ENCODE measurements around the gene HCRTR1. TPM values are rescaled to one million over a fixed set of nuclear protein-coding genes. Genes with fewer than 3 reads are reported as not detected.

HCRTR1 gene
- total RNA-seq, 1 experiment from 2014 or later = not detected

DNA sequence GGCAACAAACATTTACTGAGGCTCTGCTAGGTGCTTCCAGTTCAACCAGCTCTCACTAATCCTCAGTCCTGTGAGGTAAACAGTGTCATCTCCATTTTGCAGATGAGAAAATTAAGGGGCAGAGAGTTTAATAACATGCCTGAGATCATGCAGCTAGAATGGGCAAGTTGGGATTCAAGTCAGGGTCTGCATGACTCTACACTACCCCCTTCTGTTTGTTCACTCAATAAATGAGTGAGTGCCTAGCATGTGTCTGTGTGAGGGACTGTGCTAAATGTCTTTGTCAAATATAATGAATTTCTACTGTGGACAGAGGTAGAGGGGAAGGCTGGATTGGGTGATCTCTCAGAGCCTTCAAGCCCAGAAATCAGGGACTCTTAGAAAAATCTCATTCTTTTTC, 22.7 kb downstream of the HCRTR1 start:
- DNase-seq (ENCODE audit: low read depth, low spot score) = no peak
- in situ Hi-C loops (cut with HindIII; ENCODE audit: low pct_unique_long_range_greater_than_20kb, low sequenced_read_pairs) = no loop called here

DNA sequence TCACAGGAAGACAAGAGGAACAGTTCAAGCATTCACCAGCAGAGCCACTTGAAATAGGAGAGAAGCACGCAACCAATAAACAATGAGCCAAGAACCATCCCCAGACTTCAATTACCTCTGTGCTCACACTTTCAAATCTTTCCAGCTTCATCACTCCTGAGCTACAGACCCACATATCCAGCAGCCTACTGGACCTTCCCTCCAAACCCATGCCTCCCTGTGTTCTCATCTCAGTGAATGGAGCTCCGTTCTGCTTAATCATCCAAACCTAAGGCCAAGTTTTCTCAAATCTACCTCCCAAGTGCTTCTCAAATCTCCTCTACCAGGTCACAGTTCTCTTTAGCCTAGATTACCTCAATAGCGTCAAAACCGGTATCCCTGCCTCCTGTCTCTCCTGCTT, 23.5 kb downstream of the HCRTR1 start:
- no peak for DNase-seq (ENCODE audit: low read depth, low spot score)
- in situ Hi-C loops (cut with HindIII; ENCODE audit: low pct_unique_long_range_greater_than_20kb, low sequenced_read_pairs) = no loop called here

DNA sequence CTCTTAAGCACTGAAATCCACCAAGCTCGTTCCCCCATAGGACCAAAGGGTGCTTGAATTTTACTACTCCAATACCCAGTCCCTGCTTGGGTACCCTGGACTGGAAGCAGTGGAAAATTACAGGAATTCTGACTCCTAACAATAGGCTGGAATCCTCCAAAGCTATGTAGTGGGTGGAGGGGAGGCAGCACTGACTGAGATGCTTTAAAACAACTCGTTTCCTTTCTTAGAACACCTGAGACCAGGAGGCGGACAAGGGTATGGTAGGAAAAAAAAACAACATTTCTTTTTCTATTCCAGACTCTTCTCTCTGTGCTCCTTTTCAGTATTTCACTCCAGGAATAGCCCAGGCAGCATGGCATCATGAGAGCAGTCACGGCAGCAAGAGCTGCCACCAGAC, 24.9 kb downstream of the HCRTR1 start:
- in situ Hi-C loops (cut with HindIII; ENCODE audit: low pct_unique_long_range_greater_than_20kb, low sequenced_read_pairs) = no loop called here
- no peak for DNase-seq (ENCODE audit: low read depth, low spot score)

GRCh38 chr1:31642897-31643296, 25.4 kb downstream of the HCRTR1 start:
- in situ Hi-C loops (cut with HindIII; ENCODE audit: low pct_unique_long_range_greater_than_20kb, low sequenced_read_pairs) = no loop called here
- no peak for DNase-seq (ENCODE audit: low read depth, low spot score)

DNA sequence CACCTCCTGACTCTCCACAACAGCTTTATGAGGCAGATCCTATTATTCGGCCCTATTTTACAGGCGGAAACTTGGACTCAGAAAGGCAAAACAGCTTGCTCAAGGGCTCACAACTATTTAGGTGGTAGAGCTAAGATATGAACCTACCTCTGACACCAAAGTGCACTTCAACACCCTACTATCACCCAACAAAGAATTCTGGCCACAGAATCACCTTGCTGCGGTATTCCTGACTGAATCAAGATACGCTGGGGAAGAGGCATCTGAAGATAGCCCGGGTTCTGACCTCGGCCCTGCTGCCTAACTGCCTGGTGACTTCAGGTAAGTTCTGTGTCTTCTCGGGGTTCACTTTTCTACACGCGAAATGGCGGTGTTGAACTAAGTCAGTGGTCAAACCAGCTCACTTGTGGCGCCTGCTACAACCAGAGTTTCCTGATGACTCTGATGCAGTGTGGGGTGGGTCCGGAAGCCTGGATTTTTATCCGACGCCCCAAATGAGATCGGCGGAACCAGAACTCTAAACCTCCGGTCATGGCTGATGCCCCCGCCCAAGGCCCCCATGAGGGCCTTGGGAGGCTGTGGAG, 26.6 kb downstream of the HCRTR1 start:
- in situ Hi-C loops (cut with HindIII; ENCODE audit: low pct_unique_long_range_greater_than_20kb, low sequenced_read_pairs) = no loop called here
- no peak for DNase-seq (ENCODE audit: low read depth, low spot score)

DNA sequence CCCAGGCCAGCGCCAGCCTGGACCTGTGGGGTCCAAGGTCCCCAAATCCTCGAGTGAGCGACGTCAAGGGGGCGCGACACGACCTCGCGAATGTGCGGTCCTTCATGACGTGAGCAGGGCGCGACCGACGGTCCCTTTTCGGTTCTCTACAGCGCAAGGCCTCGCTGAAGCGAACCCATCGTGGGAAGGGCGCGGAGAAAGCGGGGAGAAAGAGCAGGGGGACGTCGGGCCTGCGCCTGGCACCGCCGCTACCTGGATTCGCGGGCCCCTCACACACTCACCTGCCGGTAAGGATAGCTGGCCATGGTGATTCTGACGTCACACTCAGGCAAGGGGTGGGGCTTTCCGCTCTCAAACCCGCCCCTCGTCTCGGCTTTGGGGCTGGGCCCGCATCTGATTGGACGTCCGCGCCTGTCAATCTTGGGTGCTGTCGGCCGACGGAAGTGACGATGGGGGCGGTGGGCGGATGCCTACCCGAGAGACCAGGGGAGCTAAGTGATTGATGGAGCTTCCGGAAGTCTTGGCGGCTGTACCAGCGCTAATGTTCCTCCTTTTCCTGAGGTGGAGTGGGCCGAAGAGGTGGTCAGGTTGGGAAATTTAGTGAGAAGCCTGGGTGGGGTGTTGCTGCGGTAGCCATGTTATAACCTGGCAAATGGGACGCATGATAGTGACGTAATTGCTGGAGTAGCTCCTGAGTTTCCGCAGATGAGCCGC, 27.2 kb downstream of the HCRTR1 start, which contains the start of gene PEF1:
Gene PEF1, minus strand, starts transcription at position 317 of the 714 bp plus-strand sequence. Its CDS starts 12 bp downstream, at position 305.
- DNase-seq (ENCODE audit: low read depth, low spot score) = peak; percentile 96
- in situ Hi-C loops (cut with HindIII; ENCODE audit: low pct_unique_long_range_greater_than_20kb, low sequenced_read_pairs) = no loop called here

- DNase-seq (ENCODE audit: low read depth, low spot score) = no peak
- in situ Hi-C loops (cut with HindIII; ENCODE audit: low pct_unique_long_range_greater_than_20kb, low sequenced_read_pairs) = no loop called here
Observed at GRCh38 chr1:31645274-31645568, 27.7 kb downstream of the HCRTR1 start.

DNA sequence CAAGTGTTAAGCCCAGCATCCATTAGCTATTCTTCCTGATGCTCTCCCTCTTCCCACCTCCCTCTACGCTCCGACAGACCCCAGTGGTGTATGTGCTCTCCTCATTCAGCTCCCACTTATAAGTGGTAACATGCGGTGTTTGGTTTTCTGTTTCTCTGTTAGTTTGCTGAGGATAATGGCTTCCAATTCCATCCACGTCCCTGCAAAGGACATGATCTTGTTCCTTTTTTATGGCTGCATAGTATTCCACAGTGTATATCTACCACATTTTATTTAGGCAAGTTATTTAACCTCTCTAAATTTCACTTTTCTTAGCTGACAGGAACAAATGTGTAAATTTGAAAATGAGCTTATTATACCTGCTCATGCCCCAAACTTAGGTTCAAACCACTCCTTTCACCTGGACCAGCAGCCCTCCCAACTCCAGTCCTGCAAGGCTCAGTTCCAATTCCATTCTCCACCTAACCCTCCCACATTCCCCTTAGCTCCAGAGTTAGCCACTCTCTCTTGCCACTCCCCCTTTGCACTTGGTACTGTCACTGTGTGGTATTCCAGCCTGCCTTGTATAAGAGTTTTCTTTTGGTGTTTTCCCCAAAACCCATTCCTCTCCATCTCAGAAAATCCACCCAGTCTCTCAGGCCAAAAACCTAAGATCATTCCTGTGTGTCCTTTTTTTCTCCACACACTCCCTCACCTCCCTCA, 28.9 kb downstream of the HCRTR1 start:
- in situ Hi-C loops (cut with HindIII; ENCODE audit: low pct_unique_long_range_greater_than_20kb, low sequenced_read_pairs) = no loop called here
- no peak for DNase-seq (ENCODE audit: low read depth, low spot score)

DNA sequence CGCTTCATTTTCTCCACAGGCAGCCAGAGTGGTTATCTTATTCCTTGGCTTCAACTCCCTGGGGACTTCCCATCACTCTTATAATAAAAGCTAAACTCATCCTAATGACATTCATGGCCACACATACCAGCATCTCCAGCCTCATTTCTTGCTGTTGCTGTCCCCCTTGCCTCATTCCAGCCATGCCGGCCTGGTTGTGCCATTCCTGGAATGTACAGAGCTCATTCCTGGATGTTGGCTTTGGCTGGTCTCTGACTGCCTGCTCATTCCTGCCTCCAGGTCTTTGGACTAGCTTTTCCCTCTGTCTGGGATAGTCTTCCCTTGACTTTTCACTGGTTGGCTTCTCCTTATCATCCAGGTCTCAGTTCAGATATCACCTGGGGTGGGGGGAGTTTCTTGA, 29.6 kb downstream of the HCRTR1 start:
- in situ Hi-C loops (cut with HindIII; ENCODE audit: low pct_unique_long_range_greater_than_20kb, low sequenced_read_pairs) = no loop called here
- DNase-seq (ENCODE audit: low read depth, low spot score) = no peak

- no peak for DNase-seq (ENCODE audit: low read depth, low spot score)
- in situ Hi-C loops (cut with HindIII; ENCODE audit: low pct_unique_long_range_greater_than_20kb, low sequenced_read_pairs) = no loop called here
Observed at GRCh38 chr1:31648190-31648589, 30.7 kb downstream of the HCRTR1 start.

- DNase-seq (ENCODE audit: low read depth, low spot score) = no peak
- in situ Hi-C loops (cut with HindIII; ENCODE audit: low pct_unique_long_range_greater_than_20kb, low sequenced_read_pairs) = no loop called here
Observed at GRCh38 chr1:31648641-31649357, 31.3 kb downstream of the HCRTR1 start.

GRCh38 chr1:31650161-31651088, 32.9 kb downstream of the HCRTR1 start:
- no peak for DNase-seq (ENCODE audit: low read depth, low spot score)
- in situ Hi-C loops (cut with HindIII; ENCODE audit: low pct_unique_long_range_greater_than_20kb, low sequenced_read_pairs) = no loop called here

- DNase-seq (ENCODE audit: low read depth, low spot score) = no peak
- in situ Hi-C loops (cut with HindIII; ENCODE audit: low pct_unique_long_range_greater_than_20kb, low sequenced_read_pairs) = no loop called here
Observed at GRCh38 chr1:31651089-31651420, 33.6 kb downstream of the HCRTR1 start.

- in situ Hi-C loops (cut with HindIII; ENCODE audit: low pct_unique_long_range_greater_than_20kb, low sequenced_read_pairs) = no loop called here
- no peak for DNase-seq (ENCODE audit: low read depth, low spot score)
Observed at GRCh38 chr1:31651766-31652165, 34.3 kb downstream of the HCRTR1 start.

GRCh38 chr1:31652891-31653499, 35.5 kb downstream of the HCRTR1 start:
- in situ Hi-C loops (cut with HindIII; ENCODE audit: low pct_unique_long_range_greater_than_20kb, low sequenced_read_pairs) = no loop called here
- DNase-seq (ENCODE audit: low read depth, low spot score) = no peak

- no peak for DNase-seq (ENCODE audit: low read depth, low spot score)
- in situ Hi-C loops (cut with HindIII; ENCODE audit: low pct_unique_long_range_greater_than_20kb, low sequenced_read_pairs) = no loop called here
Observed at GRCh38 chr1:31653717-31654473, 36.4 kb downstream of the HCRTR1 start.

GRCh38 chr1:31654474-31654776, 36.9 kb downstream of the HCRTR1 start:
- DNase-seq (ENCODE audit: low read depth, low spot score) = no peak
- in situ Hi-C loops (cut with HindIII; ENCODE audit: low pct_unique_long_range_greater_than_20kb, low sequenced_read_pairs) = no loop called here
